ENCODE data around the gene CELF1.

DNA sequence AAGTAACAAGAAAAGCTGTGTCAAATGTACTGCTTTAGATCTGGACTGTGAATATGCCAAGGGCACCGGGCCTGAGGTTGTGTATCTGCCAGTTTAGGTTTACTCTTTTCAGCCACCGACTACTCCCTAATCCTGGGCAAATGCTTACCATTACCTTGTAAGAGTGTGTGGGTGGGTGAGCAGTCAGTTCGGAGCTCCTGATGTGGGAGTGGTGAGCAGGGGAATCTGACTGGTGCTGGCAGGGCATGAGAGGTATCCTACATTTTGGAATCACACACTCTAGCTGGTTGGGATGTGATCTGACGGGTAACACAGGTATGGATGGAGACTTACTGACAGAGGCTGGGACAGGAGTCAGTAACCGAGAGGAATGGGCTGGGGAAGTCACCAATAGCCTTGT lies 30.9 kb upstream of the CELF1 start:
- TF ChIP-seq CTCF (IDR thresholded peaks at IDR 0.05) (no peak), EZH2 (IDR thresholded peaks at IDR 0.05; ENCODE audit: borderline replicate concordance, insufficient read depth, low read depth, low read length, poor library complexity, severe bottlenecking) (no peak)
